H1 (cell line): ENCODE measurements around the gene CD160. TPM values are rescaled to one million over a fixed set of nuclear protein-coding genes. Genes with fewer than 3 reads are reported as not detected.

Source experiments
- CTCF ChIA-PET: fragments of 300-600 bp; sonication (Branson Sonifier 250); formaldehyde crosslinking; loops from one replicate; lab custom pipeline; 2021; ENCODE audit not compliant: partially characterized antibody; lab: Charles Lee
- POLR2A ChIA-PET: fragments of 300-600 bp; sonication (Branson Sonifier 250); formaldehyde crosslinking; loops from one replicate; lab custom pipeline; 2021; ENCODE audit warnings: inconsistent platforms; ENCODE audit not compliant: partially characterized antibody; lab: Charles Lee
- DNase-seq, 2 experiments: peaks; one replicate each; pipeline versions ENCODE4 v3.0.0 to v3.0.0-alpha.2; 2010 to 2022; ENCODE audit warnings: low spot score in 2 of 2, low read depth in 1 of 2, mixed read lengths in 1 of 2
- FAIRE-seq: peaks from 2 replicates; lab custom pipeline; 2011; peaks lifted over from hg19 to GRCh38; lab: Jason Lieb, UNC
- H2AFZ ChIP-seq: 2 replicates; pipeline ENCODE4 v1.8.1; 2012; ENCODE audit warnings: low read length, inconsistent platforms
- H2AK5ac ChIP-seq: 2 replicates; pipeline ENCODE4 v1.6.1; 2013; ENCODE audit warnings: low read depth, low read length
- H2BK120ac ChIP-seq: replicated peaks from 2 replicates; pipeline ENCODE3; 2013; ENCODE audit warnings: low read depth, low read length, inconsistent platforms
- H2BK12ac ChIP-seq: 2 replicates; pipeline ENCODE4 v1.6.1; 2013; ENCODE audit warnings: low read depth, low read length
- H2BK15ac ChIP-seq: 2 replicates; pipeline ENCODE4 v1.6.1; 2013; ENCODE audit warnings: low read length
- H2BK20ac ChIP-seq: 2 replicates; pipeline ENCODE4 v1.6.1; 2013; ENCODE audit warnings: low read length
- H2BK5ac ChIP-seq: 2 replicates; pipeline ENCODE4 v1.6.1; 2013; ENCODE audit warnings: low read depth, low read length
- H3K14ac ChIP-seq: 2 replicates; pipeline ENCODE4 v1.6.1; 2013; ENCODE audit warnings: inconsistent platforms; ENCODE audit not compliant: insufficient read length
- H3K18ac ChIP-seq: 2 replicates; pipeline ENCODE4 v1.6.1; 2013; ENCODE audit warnings: low read length; ENCODE audit errors: extremely low read depth
- H3K23ac ChIP-seq: 2 replicates; pipeline ENCODE4 v1.6.1; 2013; ENCODE audit warnings: inconsistent platforms; ENCODE audit not compliant: insufficient read length
- H3K23me2 ChIP-seq: 2 replicates; pipeline ENCODE4 v1.6.1; 2013; ENCODE audit warnings: low read depth, low read length
- H3K27ac ChIP-seq: 2 replicates; pipeline ENCODE4 v1.6.1; 2011; ENCODE audit warnings: low read depth, low read length, inconsistent platforms
- H3K27me3 ChIP-seq, 4 experiments: replicated peaks in 1 of 4; 1 replicate in 1 of 4; 2 replicates in 3 of 4; pipeline versions ENCODE4 v1.6.1 to v1.8.1; 2011 to 2013; ENCODE audit warnings: low read length in 3 of 4, mild to moderate bottlenecking in 3 of 4, inconsistent platforms in 2 of 4, mixed read lengths in 2 of 4, moderate library complexity in 1 of 4; ENCODE audit not compliant: control insufficient read depth in 3 of 4, insufficient read depth in 3 of 4; ENCODE audit errors: extremely low read depth in 1 of 4
- H3K36me3 ChIP-seq, 4 experiments: 2 replicates each; pipeline versions ENCODE4 v1.6.1 to v1.8.1; 2011 to 2013; ENCODE audit warnings: mild to moderate bottlenecking in 4 of 4, low read length in 3 of 4, moderate library complexity in 2 of 4, control low read depth in 1 of 4, inconsistent platforms in 1 of 4; ENCODE audit not compliant: insufficient read depth in 4 of 4, control insufficient read depth in 2 of 4
- H3K4ac ChIP-seq: replicated peaks from 2 replicates; pipeline ENCODE3; 2013; ENCODE audit warnings: low read length, low read depth, mixed read lengths, inconsistent platforms; ENCODE audit not compliant: insufficient read length
- H3K4me1 ChIP-seq, 4 experiments: replicated peaks in 1 of 4; 1 replicate in 1 of 4; 2 replicates in 3 of 4; pipeline versions ENCODE4 v1.6.1 to v1.8.1; 2011 to 2013; ENCODE audit warnings: low read length in 3 of 4, inconsistent platforms in 2 of 4, mixed read lengths in 1 of 4; ENCODE audit not compliant: insufficient read depth in 4 of 4, control insufficient read depth in 3 of 4
- H3K4me2 ChIP-seq, 2 experiments: 2 replicates each; pipeline versions ENCODE4 v1.6.1 to v1.8.1; 2011 to 2013; ENCODE audit warnings: low read depth in 2 of 2, low read length in 2 of 2, control low read depth in 1 of 2, inconsistent platforms in 1 of 2, mild to moderate bottlenecking in 1 of 2; ENCODE audit not compliant: insufficient read depth in 1 of 2
- H3K4me3 ChIP-seq, 4 experiments: fragments of 200-600, 300-600 bp in 1 of 4; sonication (generic), shearing (Covaris generic), sonication (Bioruptor Twin) in 1 of 4; 2 replicates each; pipeline versions ENCODE4 v1.5.1 to v1.8.1; 2011 to 2016; ENCODE audit warnings: low read length in 4 of 4, low read depth in 3 of 4, control low read depth in 2 of 4, inconsistent platforms in 2 of 4, mild to moderate bottlenecking in 2 of 4, mixed read lengths in 1 of 4, moderate library complexity in 1 of 4; ENCODE audit not compliant: insufficient read depth in 2 of 4; ENCODE audit errors: extremely low read depth in 1 of 4
- H3K56ac ChIP-seq: replicated peaks from 2 replicates; pipeline ENCODE3; 2013; ENCODE audit warnings: low read depth, mild to moderate bottlenecking, mixed read lengths, low read length, inconsistent platforms; ENCODE audit not compliant: insufficient read length
- H3K79me1 ChIP-seq: 2 replicates; pipeline ENCODE4 v1.6.1; 2013; ENCODE audit warnings: low read depth, low read length, control low read depth
- H3K79me2 ChIP-seq, 2 experiments: 2 replicates each; pipeline versions ENCODE4 v1.6.1 to v1.8.1; 2012 to 2013; ENCODE audit warnings: low read length in 2 of 2, mild to moderate bottlenecking in 2 of 2, inconsistent platforms in 1 of 2; ENCODE audit not compliant: insufficient read depth in 2 of 2, control insufficient read depth in 1 of 2
- H3K9ac ChIP-seq, 4 experiments: replicated peaks in 1 of 4; 1 replicate in 1 of 4; 2 replicates in 3 of 4; pipeline versions ENCODE4 v1.6.1 to v1.8.1; 2011 to 2013; ENCODE audit warnings: low read depth in 3 of 4, low read length in 3 of 4, control low read depth in 2 of 4, mild to moderate bottlenecking in 2 of 4, moderate library complexity in 2 of 4, inconsistent platforms in 1 of 4; ENCODE audit errors: extremely low read depth in 1 of 4
- H3K9me3 ChIP-seq, 2 experiments: 2 replicates each; pipeline versions ENCODE4 v1.6.1 to v1.8.1; 2012 to 2013; ENCODE audit warnings: mild to moderate bottlenecking in 2 of 2, moderate library complexity in 2 of 2, control low read depth in 1 of 2, inconsistent platforms in 1 of 2, low read depth in 1 of 2, low read length in 1 of 2, mixed read lengths in 1 of 2; ENCODE audit not compliant: insufficient read depth in 2 of 2
- H4K20me1 ChIP-seq, 2 experiments: replicated peaks in 1 of 2; 2 replicates each; pipeline versions ENCODE3 to v1.8.1; 2011 to 2013; ENCODE audit warnings: inconsistent platforms in 2 of 2, low read length in 2 of 2, mild to moderate bottlenecking in 1 of 2; ENCODE audit not compliant: insufficient read depth in 2 of 2, control insufficient read depth in 1 of 2
- H4K5ac ChIP-seq: 2 replicates; pipeline ENCODE4 v1.6.1; 2013; ENCODE audit warnings: low read length, low read depth, mixed read lengths, inconsistent platforms; ENCODE audit not compliant: insufficient read length
- H4K8ac ChIP-seq: 2 replicates; pipeline ENCODE4 v1.8.0; 2013; ENCODE audit warnings: mild to moderate bottlenecking, moderate library complexity, low read length, inconsistent platforms; ENCODE audit not compliant: insufficient read depth; ENCODE audit errors: extremely low read depth
- H4K91ac ChIP-seq: replicated peaks from 2 replicates; pipeline ENCODE3; 2013; ENCODE audit warnings: low read length, mixed read lengths, inconsistent platforms; ENCODE audit not compliant: insufficient read length
- WGBS, 2 experiments: shearing (Covaris generic) in 1 of 2; methylation state at CpG; one replicate each; pipeline versions ENCODE4 v1.1.6 to v1.1.7; 2013 to 2015; ENCODE audit warnings: low lambda C conversion rate in 2 of 2, mixed read lengths in 2 of 2, inconsistent platforms in 1 of 2, low coverage in 1 of 2, missing lambda C conversion rate in 1 of 2; ENCODE audit not compliant: insufficient replicate concordance in 2 of 2, insufficient coverage in 1 of 2, insufficient read length in 1 of 2; ENCODE audit errors: extremely low coverage in 1 of 2, missing lambda C conversion rate in 1 of 2; 5-methylcytosine and 5-hydroxymethylcytosine counted together
- polyA plus RNA-seq, 7 experiments: library from polyadenylated mRNA; depleted of rRNA in 3 of 7; stranded (reverse) in 5 of 7; unstranded in 2 of 7; fragments of >200 nt in 5 of 7; fragments of 200-250 nt in 2 of 7; gene quantifications; 1 replicate in 5 of 7; 2 replicates in 1 of 7; 4 replicates in 1 of 7; pipeline versions ENCODE4 v1.2.1 to v1.2.3, GENCODE V29; 2011 to 2013; ENCODE audit warnings: missing spikeins in 2 of 7, mixed read lengths in 2 of 7
- total RNA-seq: library from RNA; stranded (reverse); fragmentation: NEBNext Ultra II Directional; extraction: Animal tissue kit (Norgen Biotek cat#: 25700); gene quantifications from 2 replicates; pipeline ENCODE4 v1.2.1, GENCODE V29; 2021

The CD160 gene
- total and polyA plus RNA-seq, 2 of the 8 experiments (the other 6 are each of a cell fraction or from before 2014, with no cell fraction given): not detected

DNA sequence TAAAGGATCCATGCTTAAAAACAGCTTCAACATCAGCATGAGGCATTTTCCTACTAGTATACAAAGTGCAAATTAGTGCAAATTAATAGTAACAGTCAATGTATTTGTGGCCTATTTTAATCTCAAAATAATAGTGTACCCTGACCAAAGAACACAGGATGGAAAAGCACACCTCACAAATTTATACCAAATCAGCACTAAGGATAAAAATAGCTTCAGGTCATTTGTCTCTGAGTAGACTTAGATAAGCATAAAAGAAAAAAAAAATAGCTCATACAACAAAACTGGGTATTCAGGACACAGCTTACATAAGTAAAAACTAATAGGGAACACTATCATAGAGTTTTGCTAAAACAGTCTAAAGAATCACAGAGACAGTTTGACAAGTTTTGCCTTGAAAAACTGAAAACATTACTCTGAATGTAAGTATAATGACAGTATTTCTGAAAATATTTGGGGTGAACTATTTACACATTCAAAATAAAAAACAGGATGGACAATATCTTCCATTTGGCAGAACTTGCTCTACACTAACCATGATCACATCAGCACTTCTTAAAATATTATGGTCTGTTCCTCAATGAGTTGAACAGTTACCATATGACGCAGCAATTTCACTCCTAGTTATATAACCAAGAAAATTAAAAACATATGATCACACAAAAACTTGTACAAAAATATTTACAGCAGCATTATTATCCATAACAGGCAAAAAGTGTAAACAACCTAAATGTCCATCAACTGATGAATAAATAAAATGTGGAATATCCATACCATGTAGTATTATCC, 58.3 kb downstream of the CD160 start:
- no peak for DNase-seq
- CTCF ChIA-PET: no interaction called here

More for the DNA sequence above, 58.3 kb downstream of the CD160 start:
- Histone ChIP-seq H4K5ac (no peak overlapping the region), H2AK5ac (no peak overlapping the region), H3K4me2 (no peak overlapping the region), H2AFZ (no peak overlapping the region), H3K23me2 (no peaks in the 10 kb centered on the region), H3K9me3 (no peaks in the 10 kb centered on the region), H2BK12ac (no peak overlapping the region), H4K8ac (no peak overlapping the region), H3K9ac (no peak overlapping the region), H3K56ac (no peak overlapping the region), H3K36me3 (no peaks in the 10 kb centered on the region), H3K23ac (no peak overlapping the region), H2BK15ac (no peak overlapping the region), H3K27me3 (no peaks in the 10 kb centered on the region), H3K79me2 (no peaks in the 10 kb centered on the region), H3K79me1 (no peaks in the 10 kb centered on the region), H3K4ac (no peak overlapping the region), H3K4me1 (no peaks in the 10 kb centered on the region), H2BK120ac (no peak overlapping the region), H4K91ac (no peak overlapping the region), H4K20me1 (no peaks in the 10 kb centered on the region), H3K14ac (no peak overlapping the region), H2BK20ac (no peak overlapping the region), H3K27ac (no peak overlapping the region), H3K4me3 (no peak overlapping the region), H3K18ac (no peak overlapping the region), H2BK5ac (no peak overlapping the region)
- POLR2A ChIA-PET: no interaction called here
- FAIRE-seq: no peak
- WGBS, 2 experiments: 100% methylated on average over 1 of the region's 1 CpG; no CpG with 5 or more reads in 1 of the 2 experiments
